Natural killer cell treated with Interleukin-12 subunit alpha and Interleukin-12 subunit beta and Interleukin-15 and Interleukin-18, amount 100 ng/mL, for 72 hours (primary cell): ENCODE data around the gene DENND1A. TPM values are rescaled to one million over a fixed set of nuclear protein-coding genes. Genes with fewer than 3 reads are reported as not detected.
A peak's percentile ranks its signal among the peaks of the same experiment; 100 is the strongest.

Experiments
- ATAC-seq, 2 donors: fragments of 150-1000 bp; cut with Tn5 transposase in 1 of 2; sonication (Bioruptor Pico), chemical (Tn5 transposase) in 1 of 2; 2 replicates each; pipeline ENCODE4 v1.10.0; 2021
- DNase-seq: peaks from one replicate; pipeline ENCODE4 v3.0.0; 2022; ENCODE audit warnings: low spot score
- H3K27ac Mint-ChIP-seq, 2 donors: 1 replicate in 1 of 2; 2 replicates in 1 of 2; pipeline ENCODE4 v1.8.0; 2022; ENCODE audit warnings: mixed read lengths in 2 of 2, mild to moderate bottlenecking in 1 of 2, moderate library complexity in 1 of 2
- H3K27me3 Mint-ChIP-seq, 2 donors: 1 replicate in 1 of 2; 2 replicates in 1 of 2; pipeline ENCODE4 v1.8.0; 2022; ENCODE audit warnings: mixed read lengths in 2 of 2
- H3K36me3 Mint-ChIP-seq: one replicate; pipeline ENCODE4 v1.8.0; 2022; ENCODE audit warnings: mixed read lengths
- H3K4me1 Mint-ChIP-seq, 2 donors: 1 replicate in 1 of 2; 2 replicates in 1 of 2; pipeline ENCODE4 v1.8.0; 2022; ENCODE audit warnings: low read depth in 2 of 2, mixed read lengths in 2 of 2, mild to moderate bottlenecking in 1 of 2
- H3K4me3 Mint-ChIP-seq: one replicate; pipeline ENCODE4 v1.8.0; 2022; ENCODE audit warnings: mixed read lengths
- H3K9me3 Mint-ChIP-seq: 2 replicates; pipeline ENCODE4 v1.8.0; 2022; ENCODE audit warnings: mixed read lengths
- total RNA-seq, 2 donors: library from RNA; stranded (reverse); gene quantifications; one replicate each; pipeline ENCODE4 v1.2.3, GENCODE V29; 2022

Gene DENND1A
- total RNA-seq, 2 donors from 2014 or later, result 24.6 to 28.8 TPM

- Mint-ChIP-seq H3K4me1 (peaks cover 13 to 14% of the 10 kb centered on the region in 2 donors), H3K27me3 (no peaks in the 10 kb centered on the region), H3K27ac (peak overlapping the region; percentile 11 to 68), H3K36me3 (peaks cover 8% of the 10 kb centered on the region), H3K4me3 (peak overlapping the region; percentile 34), H3K9me3 (no peaks in the 10 kb centered on the region)
- ATAC-seq (peak; percentile 40 to 72), DNase-seq (no peak)
Measured at GRCh38 chr9:123556464-123557435, 373.2 kb downstream of the DENND1A start.

DNA sequence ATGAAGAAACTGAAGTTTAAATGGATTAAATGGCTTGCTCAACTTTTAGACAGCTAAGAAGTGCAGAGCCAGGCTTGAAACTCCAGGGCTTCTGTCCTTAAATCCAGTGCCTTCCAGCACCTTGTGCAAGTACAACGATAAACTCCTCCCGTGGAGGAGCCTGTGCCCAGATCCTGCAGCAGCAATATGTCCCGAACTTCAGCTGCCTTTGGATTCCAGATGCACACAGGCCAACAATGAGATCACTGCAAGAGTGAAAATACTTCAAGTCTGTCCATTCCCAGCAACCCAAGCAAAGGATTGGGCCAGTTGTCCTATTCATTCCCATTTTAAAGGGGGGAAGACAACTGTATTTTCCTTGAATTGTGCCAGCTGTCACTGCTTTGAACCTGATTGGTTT is 374.3 kb downstream of the DENND1A start:
- no peak overlapping the region for H3K4me3 Mint-ChIP-seq
- ATAC-seq (no peak), DNase-seq (no peak)

GRCh38 chr9:123552530-123552929 is 377.4 kb downstream of the DENND1A start:
- ATAC-seq, result peak in 1 of 2 donors; percentile 41
- H3K27me3 Mint-ChIP-seq, result no peaks in the 10 kb centered on the region
- peaks cover 6 to 13% of the 10 kb centered on the region in 2 donors for H3K4me1 Mint-ChIP-seq
- H3K4me3 Mint-ChIP-seq, result no peak overlapping the region
- DNase-seq, result no peak
- peaks cover 8% of the 10 kb centered on the region for H3K36me3 Mint-ChIP-seq
- H3K9me3 Mint-ChIP-seq, result no peaks in the 10 kb centered on the region
- H3K27ac Mint-ChIP-seq, result no peak overlapping the region

More for the DNA sequence above, 374.3 kb downstream of the DENND1A start:
- H3K4me1 Mint-ChIP-seq, result peaks cover 6 to 13% of the 10 kb centered on the region in 2 donors
- H3K27me3 Mint-ChIP-seq, result no peaks in the 10 kb centered on the region
- peaks cover 8% of the 10 kb centered on the region for H3K36me3 Mint-ChIP-seq
- H3K27ac Mint-ChIP-seq, result no peak overlapping the region
- no peaks in the 10 kb centered on the region for H3K9me3 Mint-ChIP-seq

- Mint-ChIP-seq H3K4me1 (peaks cover 3 to 10% of the 10 kb centered on the region in 2 donors), H3K4me3 (no peak overlapping the region), H3K27me3 (no peaks in the 10 kb centered on the region), H3K36me3 (peaks cover 8% of the 10 kb centered on the region), H3K9me3 (no peaks in the 10 kb centered on the region), H3K27ac (peak overlapping the region in 1 of 2 donors; percentile 32)
- no peak for DNase-seq
- ATAC-seq, result peak in 1 of 2 donors; percentile 15
Measured at GRCh38 chr9:123551734-123552133, 378.2 kb downstream of the DENND1A start.

DNA sequence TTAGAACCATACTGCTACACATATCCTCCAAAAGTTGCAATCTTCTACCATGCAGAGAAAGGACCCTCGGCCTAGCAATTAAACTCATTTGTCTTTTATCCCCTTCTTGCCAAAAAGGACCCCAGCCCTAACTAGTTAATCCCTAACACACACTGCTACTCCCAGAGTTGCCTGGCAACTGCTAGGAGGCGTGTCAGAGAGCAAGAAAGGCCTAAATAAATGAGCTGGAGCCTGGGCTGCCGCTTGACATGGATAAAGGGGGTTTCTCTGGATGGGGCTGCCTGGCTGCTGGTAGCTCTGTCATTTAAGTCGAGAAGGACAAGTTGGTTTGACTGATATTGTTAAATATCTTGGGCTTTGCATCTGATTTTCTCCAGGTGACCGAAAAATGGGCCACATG is 379.1 kb downstream of the DENND1A start:
- H3K4me1 Mint-ChIP-seq, result peaks cover 3 to 9% of the 10 kb centered on the region in 2 donors
- no peaks in the 10 kb centered on the region for H3K9me3 Mint-ChIP-seq
- ATAC-seq (no peak), DNase-seq (no peak)
- no peak overlapping the region for H3K4me3 Mint-ChIP-seq
- H3K27me3 Mint-ChIP-seq, result no peaks in the 10 kb centered on the region
- peak overlapping the region in 1 of 2 donors; percentile 32 for H3K27ac Mint-ChIP-seq
- H3K36me3 Mint-ChIP-seq, result peaks cover 3% of the 10 kb centered on the region

- no peak overlapping the region for H3K27ac Mint-ChIP-seq
- DNase-seq, result no peak
- no peaks in the 10 kb centered on the region for H3K36me3 Mint-ChIP-seq
- no peak overlapping the region for H3K4me3 Mint-ChIP-seq
- ATAC-seq, result no peak
- no peaks in the 10 kb centered on the region for H3K27me3 Mint-ChIP-seq
- no peaks in the 10 kb centered on the region for H3K9me3 Mint-ChIP-seq
- H3K4me1 Mint-ChIP-seq, result peaks cover 5 to 13% of the 10 kb centered on the region in 2 donors
Measured at GRCh38 chr9:123550012-123550411, 379.9 kb downstream of the DENND1A start.

DNA sequence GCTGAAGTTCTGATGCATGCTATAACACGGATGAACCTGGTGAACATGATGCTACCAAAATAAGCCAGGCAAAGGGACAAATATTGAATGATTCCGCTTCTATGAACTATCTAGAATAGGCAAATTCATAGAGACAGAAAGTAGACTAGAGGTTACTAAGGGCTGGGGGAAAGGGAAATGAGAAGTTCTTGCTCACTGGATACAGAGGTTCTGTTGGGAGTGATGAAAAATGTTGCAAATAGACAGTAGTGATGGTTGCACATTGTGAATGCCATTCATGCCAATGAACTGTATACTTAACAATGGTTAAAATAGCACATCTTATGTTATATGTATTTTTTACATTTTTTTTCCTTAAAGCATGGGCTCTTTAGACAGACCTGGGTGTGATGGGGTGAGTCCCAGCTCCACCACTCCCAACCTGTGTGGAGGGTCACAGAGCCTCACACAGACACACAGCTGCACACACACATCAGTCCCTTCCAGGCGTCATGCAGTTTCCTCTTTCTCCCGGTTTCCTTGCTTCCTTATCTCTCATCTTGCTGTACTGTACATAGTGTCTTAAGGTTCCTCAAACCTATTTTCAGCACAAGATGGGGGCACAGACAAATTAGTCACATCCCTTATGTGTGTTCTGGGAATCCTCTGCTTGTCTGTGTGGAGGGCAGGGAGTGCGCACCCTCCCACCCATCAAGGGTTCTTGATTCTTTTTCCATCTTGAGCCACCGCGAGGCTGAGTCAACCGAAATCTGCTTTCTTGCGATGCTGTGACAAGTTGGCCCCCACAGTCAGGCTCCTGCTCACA is 381.0 kb downstream of the DENND1A start:
- no peaks in the 10 kb centered on the region for H3K27me3 Mint-ChIP-seq
- H3K9me3 Mint-ChIP-seq, result no peaks in the 10 kb centered on the region
- H3K4me1 Mint-ChIP-seq, result peaks cover 5 to 13% of the 10 kb centered on the region in 2 donors
- DNase-seq, result no peak
- no peak overlapping the region for H3K4me3 Mint-ChIP-seq
- H3K36me3 Mint-ChIP-seq, result no peaks in the 10 kb centered on the region
- H3K27ac Mint-ChIP-seq, result no peak overlapping the region
- no peak for ATAC-seq

DNA sequence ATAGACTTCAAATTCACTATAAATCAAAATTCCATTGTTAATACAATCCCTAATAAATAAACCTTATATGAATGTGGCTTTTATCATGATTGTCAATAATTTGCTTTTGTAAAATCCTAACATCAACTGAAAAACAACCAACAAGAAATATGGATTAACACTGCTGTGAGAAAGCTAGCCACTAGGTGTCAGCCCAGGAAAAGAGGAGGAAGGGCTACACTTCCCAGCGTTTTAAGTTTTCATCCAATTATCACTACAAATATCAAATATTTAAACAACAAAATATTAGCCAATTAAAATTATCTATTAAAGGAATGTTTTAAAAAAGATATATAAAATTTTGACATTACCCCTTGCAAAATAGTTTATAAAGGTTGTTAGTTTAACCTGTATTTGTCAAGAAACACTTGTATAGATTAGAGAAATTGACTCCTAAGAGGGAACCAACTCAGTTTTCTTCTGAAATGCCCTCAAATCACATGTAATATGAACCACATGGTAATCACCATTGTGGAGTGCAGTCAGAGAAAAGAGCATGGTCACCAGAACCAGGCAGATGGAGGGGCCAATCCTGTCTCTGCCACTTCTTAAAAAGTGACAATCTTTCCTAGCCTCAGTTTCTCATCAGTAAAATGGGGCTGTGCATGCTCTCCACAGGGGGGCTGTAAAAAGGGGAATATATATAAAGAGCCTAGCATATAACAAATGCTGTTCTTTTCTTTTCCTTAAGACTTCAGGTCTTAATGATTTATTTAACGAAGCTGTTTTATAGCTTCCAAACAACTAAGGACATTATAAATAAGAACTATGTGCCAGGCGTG is 385.7 kb downstream of the DENND1A start:
- H3K9me3 Mint-ChIP-seq, result no peaks in the 10 kb centered on the region
- no peak overlapping the region for H3K4me3 Mint-ChIP-seq
- H3K27ac Mint-ChIP-seq, result no peak overlapping the region
- DNase-seq, result no peak
- H3K4me1 Mint-ChIP-seq, result peaks cover 9 to 13% of the 10 kb centered on the region in 2 donors
- H3K27me3 Mint-ChIP-seq, result no peaks in the 10 kb centered on the region
- no peak for ATAC-seq
- H3K36me3 Mint-ChIP-seq, result no peaks in the 10 kb centered on the region

DNA sequence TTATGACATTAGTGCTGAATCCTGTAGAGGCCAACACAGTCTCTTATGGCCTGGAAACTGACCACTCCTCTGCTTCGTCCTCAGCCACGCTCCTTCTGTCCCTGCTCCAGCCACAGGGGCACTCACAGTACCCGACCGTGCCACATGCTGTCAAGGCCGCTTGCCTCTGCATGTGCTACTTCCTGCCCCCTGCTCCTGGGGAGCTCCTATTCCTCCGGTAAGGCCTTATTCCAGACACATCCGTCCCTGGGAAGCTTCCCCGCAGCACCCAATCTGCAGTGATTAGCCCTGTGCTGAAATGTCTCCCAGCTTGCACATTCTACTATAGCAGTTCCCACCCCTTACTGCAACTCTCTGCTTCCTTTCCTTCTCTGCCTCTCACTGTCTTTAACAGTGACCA is 386.4 kb downstream of the DENND1A start:
- DNase-seq, result no peak
- Mint-ChIP-seq H3K27ac (no peak overlapping the region), H3K9me3 (no peaks in the 10 kb centered on the region), H3K4me3 (no peak overlapping the region), H3K36me3 (no peaks in the 10 kb centered on the region), H3K27me3 (no peaks in the 10 kb centered on the region), H3K4me1 (peaks cover 9 to 13% of the 10 kb centered on the region in 2 donors)
- ATAC-seq, result no peak

DNA sequence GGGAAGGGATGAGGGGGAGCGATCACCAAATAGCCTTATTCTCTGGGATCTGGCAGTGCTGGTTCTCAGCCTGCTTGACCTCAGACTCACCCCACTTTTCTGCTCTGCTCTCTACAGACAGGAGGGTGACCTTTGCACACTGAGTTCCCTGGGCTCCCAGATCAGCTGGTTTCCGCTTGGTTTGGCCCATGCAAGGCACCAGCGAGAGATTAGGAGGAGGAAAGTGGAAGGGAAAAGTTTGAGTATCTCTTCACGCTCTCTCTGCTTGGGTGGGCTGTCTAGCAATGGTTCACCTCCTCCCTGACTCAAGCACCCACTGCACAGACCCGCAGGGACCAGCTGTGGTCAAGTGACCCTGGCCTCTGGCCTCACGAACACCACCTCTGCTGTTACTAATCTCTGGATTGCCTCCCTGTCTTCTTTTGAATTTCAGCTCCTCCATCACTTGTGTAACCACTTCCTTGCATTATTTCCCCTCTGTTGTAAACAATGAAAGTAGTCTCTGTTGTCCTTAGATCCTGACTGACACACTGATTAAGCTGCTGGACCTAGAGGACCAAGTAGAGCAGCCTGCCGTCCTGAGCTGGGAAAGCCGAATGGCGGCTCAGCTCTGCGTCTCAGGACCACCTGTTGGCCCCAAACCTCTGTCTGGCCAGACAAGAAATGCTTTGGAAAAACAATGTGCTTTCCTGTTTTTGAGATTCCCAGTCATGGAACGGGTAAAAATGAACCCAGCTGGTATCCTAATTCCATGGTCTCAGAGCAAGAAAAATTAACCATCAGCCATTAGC is 387.3 kb downstream of the DENND1A start:
- Mint-ChIP-seq H3K36me3 (no peaks in the 10 kb centered on the region), H3K27ac (no peak overlapping the region), H3K9me3 (no peaks in the 10 kb centered on the region), H3K4me1 (peaks cover 9 to 13% of the 10 kb centered on the region in 2 donors), H3K27me3 (no peaks in the 10 kb centered on the region), H3K4me3 (no peak overlapping the region)
- ATAC-seq (no peak), DNase-seq (no peak)

GRCh38 chr9:123541411-123541810 is 388.5 kb downstream of the DENND1A start:
- Mint-ChIP-seq H3K36me3 (no peaks in the 10 kb centered on the region), H3K27me3 (no peaks in the 10 kb centered on the region), H3K4me3 (no peak overlapping the region), H3K9me3 (no peaks in the 10 kb centered on the region), H3K4me1 (peaks cover 13 to 15% of the 10 kb centered on the region in 2 donors), H3K27ac (no peak overlapping the region)
- DNase-seq (no peak), ATAC-seq (no peak)

DNA sequence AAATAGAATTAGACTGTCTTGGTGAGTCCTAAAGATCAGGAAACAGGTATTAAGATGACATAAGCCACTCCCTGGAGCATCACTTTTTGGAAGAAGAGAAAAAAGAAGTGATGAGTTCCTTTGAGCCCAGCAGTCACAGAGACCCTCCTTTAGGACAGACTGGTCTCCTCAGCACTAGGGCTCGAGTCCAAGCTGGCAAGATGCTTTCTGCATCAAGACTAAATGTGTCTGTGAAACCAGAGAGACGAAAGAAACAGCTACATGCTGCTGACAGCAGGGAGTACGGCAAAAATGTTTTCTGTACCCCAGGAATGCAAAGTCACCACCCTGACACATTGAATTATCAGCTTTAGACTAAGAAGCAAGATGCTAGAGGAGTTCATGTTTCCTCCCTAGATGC is 389.5 kb downstream of the DENND1A start:
- no peaks in the 10 kb centered on the region for H3K27me3 Mint-ChIP-seq
- ATAC-seq (no peak), DNase-seq (no peak)
- no peak overlapping the region for H3K4me3 Mint-ChIP-seq
- no peak overlapping the region for H3K27ac Mint-ChIP-seq
- H3K4me1 Mint-ChIP-seq, result peaks cover 14 to 17% of the 10 kb centered on the region in 2 donors
- H3K36me3 Mint-ChIP-seq, result no peaks in the 10 kb centered on the region
- no peaks in the 10 kb centered on the region for H3K9me3 Mint-ChIP-seq
